ENCODE results near the gene TNIP2.
"Not testable (repeated sequence)": the region's sequence is repeated elsewhere in the genome, so short reads cannot be mapped to it uniquely, and the experiment has no call there.

Gene TNIP2

GRCh38 chr4:2744576-2745270, 11.4 kb downstream of the TNIP2 start:
- no peak for DNase-seq (ENCODE audit: low read depth in 2 of 2)

GRCh38 chr4:2743518-2744445, 12.4 kb downstream of the TNIP2 start:
- DNase-seq (ENCODE audit: low read depth in 2 of 2): no peak

DNA sequence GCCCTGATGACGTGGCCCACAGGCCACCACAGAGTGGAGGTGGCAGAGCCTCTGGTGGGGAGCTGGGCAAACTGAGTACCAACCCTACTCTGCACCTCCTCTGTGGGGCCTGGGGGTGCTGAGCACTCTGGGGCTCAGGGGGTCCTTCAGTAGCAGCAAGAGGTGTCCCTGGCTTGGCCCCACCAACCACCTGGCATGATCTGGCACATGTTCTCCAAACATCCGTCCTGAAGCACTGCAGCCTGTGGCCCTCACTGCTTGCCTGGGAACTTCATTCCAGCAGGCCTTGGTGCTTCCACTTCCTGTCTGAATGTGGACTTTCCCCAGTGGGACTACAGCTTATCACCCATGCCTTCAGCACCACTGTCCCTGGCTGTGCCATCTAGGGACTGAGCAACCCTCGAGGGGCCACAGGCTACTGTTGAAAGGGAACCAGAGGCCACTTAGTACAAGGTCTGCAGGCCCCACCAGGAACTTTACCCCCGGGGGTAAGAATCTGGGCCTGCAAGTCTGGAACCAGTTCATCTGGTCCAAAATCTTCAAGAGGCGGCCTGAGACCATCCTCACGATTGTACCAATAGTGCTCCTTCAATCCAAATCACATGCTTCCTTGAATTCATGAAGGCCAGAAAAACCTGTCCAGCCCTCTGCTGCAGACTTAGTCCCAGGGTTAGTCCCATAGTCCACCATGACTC, 13.2 kb downstream of the TNIP2 start:
- no peak for DNase-seq (ENCODE audit: low read depth in 2 of 2)

GRCh38 chr4:2742081-2742822, 13.9 kb downstream of the TNIP2 start:
- DNase-seq (ENCODE audit: low read depth in 2 of 2): no peak

DNA sequence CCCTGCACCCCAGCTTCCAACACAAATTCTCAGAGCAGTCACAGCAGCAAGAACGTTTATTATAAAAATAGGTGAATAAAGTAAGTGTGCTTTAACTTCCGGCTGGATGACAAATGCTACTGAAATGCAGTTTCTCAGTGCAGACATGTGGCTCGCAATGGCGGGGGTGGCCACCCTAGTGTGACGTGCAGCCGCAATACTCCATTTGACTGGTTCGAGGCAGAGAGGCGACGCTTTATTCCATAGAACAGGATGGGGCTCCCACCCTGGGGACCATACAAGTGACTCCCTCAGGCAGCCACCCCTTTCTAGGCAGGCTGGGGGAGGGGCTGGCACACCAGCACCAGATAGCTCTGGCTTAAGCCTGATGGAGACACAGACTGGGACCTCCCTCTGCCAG, 14.5 kb downstream of the TNIP2 start:
- DNase-seq (ENCODE audit: low read depth in 2 of 2): no peak

- DNase-seq (ENCODE audit: low read depth in 2 of 2): not testable (repeated sequence)
Observed at GRCh38 chr4:2738296-2738695, 17.8 kb downstream of the TNIP2 start.

DNA sequence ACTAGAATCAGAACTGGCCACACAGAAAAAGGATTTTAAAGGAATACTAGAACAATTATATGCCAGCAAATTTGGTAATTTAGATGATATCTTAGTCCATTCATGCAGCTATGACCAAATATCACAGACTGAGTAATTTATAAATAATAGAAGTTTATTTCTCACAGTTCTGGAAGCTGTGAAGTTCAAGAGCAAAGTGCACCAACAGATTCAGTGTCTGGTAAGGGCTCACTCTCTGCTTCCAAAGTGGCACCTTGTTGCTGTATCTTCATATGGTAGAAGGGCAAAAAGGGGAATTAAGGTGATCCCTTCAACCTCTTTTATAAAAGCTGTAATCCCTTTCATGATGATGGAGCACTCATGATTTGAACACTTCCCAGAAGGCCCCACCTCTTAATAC, 20.3 kb downstream of the TNIP2 start:
- no peak for DNase-seq (ENCODE audit: low read depth in 2 of 2)

GRCh38 chr4:2734612-2735011, 21.5 kb downstream of the TNIP2 start:
- DNase-seq (ENCODE audit: low read depth in 2 of 2): no peak

- DNase-seq (ENCODE audit: low read depth in 2 of 2): no peak
Observed at GRCh38 chr4:2733844-2734574, 22.1 kb downstream of the TNIP2 start.

- DNase-seq (ENCODE audit: low read depth in 2 of 2): no peak
Observed at GRCh38 chr4:2733001-2733843, 22.9 kb downstream of the TNIP2 start.

DNA sequence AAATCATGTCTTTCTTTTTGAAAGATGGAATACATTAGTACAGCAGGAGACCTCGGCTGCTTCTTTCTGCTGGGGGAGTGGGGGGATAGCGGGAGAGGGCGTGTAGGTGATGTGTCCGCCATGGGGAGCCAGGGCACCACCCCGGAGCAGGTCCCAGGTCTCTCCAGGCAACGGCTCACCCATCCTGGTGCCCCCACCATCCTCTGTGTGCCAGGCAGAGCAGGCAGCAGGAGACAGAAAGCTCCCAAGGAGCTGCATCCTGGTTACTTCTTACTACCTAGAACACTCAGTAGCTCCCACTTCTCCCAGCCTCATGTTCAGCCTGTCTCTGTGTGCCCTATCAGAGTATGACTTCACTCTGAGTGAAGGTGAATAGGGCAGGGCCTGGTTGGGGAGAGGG, 23.6 kb downstream of the TNIP2 start:
- no peak for DNase-seq (ENCODE audit: low read depth in 2 of 2)

GRCh38 chr4:2731907-2732317, 24.2 kb downstream of the TNIP2 start:
- no peak for DNase-seq (ENCODE audit: low read depth in 2 of 2)

GRCh38 chr4:2729533-2729875, 26.6 kb downstream of the TNIP2 start:
- no peak for DNase-seq (ENCODE audit: low read depth in 2 of 2)

- DNase-seq (ENCODE audit: low read depth in 2 of 2): no peak
Observed at GRCh38 chr4:2728806-2729532, 27.2 kb downstream of the TNIP2 start.

GRCh38 chr4:2728221-2728620, 27.9 kb downstream of the TNIP2 start:
- no peak for DNase-seq (ENCODE audit: low read depth in 2 of 2)

DNA sequence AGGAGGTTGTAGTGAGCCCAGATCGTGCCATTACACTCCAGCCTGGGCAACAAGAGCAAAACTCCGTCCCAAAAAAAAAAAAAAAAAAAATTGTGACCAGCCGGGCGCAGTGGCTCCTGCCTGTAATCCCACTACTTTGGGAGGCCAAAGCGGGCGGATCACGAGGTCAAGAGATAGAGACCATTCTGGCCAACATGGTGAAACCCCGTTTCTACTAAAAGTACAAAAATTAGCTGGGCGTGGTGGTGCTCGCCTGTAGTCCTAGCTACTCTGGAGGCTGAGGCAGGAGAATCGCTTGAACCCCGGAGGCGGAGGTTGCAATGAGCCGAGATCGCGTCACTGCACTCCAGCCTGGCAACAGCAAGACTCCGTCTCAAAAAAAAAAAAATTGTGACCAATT, 29.3 kb downstream of the TNIP2 start:
- not testable (repeated sequence) for DNase-seq (ENCODE audit: low read depth in 2 of 2)

GRCh38 chr4:2725380-2725779, 30.8 kb downstream of the TNIP2 start:
- no peak for DNase-seq (ENCODE audit: low read depth in 2 of 2)

GRCh38 chr4:2723751-2724150, 32.4 kb downstream of the TNIP2 start:
- DNase-seq (ENCODE audit: low read depth in 2 of 2): no peak

DNA sequence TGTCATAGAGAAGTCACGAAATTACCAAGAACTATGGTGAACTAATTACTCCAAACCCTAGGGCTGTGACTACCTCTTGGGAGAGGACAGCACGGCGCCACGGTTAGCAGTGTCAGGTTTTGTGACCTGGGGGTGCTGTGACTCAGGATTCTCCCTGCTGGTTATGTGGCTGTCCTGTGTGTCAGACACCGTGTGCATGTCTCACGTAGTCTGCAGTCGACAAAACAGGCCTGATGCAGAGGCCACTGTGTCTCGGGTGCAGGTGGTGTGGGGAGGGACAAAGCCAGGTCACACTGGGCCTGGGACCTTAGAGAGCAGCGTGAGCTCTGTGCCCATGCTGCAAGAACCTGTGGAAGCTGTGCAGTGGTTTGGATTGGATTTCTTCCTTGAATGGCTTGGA, 34.1 kb downstream of the TNIP2 start:
- DNase-seq (ENCODE audit: low read depth in 2 of 2): no peak

GRCh38 chr4:2721586-2721985, 34.5 kb downstream of the TNIP2 start:
- DNase-seq (ENCODE audit: low read depth in 2 of 2): no peak
